OCI-LY3 (cell line): Measurements from ENCODE around the gene MXD4.

ENCODE experiments used
- EZH2phosphoT487 ChIP-seq: fragments of 200-600 bp; shearing (Covaris generic); IDR thresholded peaks from 2 replicates; pipeline ENCODE4 v1.6.1; 2018; ENCODE audit warnings: antibody characterized with exemption, mixed run types, low read depth
- TF ChIP-seq, protein P1 (sequence below): fragments of 200-600, 300-600 bp; sonication (generic); IDR thresholded peaks from 2 replicates; pipeline ENCODE4 v1.5.1; 2014; ENCODE audit warnings: antibody characterized with exemption, low read length, low read depth

DNA sequence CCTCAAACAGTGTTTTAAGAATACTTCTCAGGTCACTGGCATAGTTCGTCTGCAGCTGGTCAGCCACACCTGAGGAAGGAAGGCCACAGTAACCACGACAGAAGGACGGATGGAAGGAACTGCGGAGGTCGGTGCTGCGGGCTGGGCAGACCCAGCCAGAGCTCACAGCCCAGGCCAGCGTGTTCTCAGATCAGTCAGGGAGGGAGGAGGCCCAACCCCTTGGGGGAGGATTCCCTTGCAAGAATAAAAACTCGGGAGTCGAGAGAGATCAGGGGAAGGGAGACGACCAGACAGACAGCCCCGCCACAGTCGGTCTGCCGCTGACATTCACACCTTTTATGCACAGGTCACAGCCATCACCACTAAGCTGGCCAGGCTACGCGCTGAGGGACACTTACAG lies 11.3 kb upstream of the MXD4 start:
- TF ChIP-seq, protein P1, sequence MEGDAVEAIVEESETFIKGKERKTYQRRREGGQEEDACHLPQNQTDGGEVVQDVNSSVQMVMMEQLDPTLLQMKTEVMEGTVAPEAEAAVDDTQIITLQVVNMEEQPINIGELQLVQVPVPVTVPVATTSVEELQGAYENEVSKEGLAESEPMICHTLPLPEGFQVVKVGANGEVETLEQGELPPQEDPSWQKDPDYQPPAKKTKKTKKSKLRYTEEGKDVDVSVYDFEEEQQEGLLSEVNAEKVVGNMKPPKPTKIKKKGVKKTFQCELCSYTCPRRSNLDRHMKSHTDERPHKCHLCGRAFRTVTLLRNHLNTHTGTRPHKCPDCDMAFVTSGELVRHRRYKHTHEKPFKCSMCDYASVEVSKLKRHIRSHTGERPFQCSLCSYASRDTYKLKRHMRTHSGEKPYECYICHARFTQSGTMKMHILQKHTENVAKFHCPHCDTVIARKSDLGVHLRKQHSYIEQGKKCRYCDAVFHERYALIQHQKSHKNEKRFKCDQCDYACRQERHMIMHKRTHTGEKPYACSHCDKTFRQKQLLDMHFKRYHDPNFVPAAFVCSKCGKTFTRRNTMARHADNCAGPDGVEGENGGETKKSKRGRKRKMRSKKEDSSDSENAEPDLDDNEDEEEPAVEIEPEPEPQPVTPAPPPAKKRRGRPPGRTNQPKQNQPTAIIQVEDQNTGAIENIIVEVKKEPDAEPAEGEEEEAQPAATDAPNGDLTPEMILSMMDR, result no peak
- TF ChIP-seq EZH2phosphoT487, result no peak
